Trophoblast cell (in vitro differentiated cells and primary cell): ENCODE measurements around the gene COTL1.

ENCODE experiments used
- DNase-seq, 2 donors: peaks; one replicate each; pipeline ENCODE4 v3.0.0-alpha.2; 2016
- H2AFZ ChIP-seq: 2 replicates; pipeline ENCODE4 v1.6.1; 2013; ENCODE audit warnings: low read length, moderate library complexity, mild to moderate bottlenecking; ENCODE audit not compliant: insufficient read depth, poor library complexity
- H2AK5ac ChIP-seq: 2 replicates; pipeline ENCODE4 v1.6.1; 2013; ENCODE audit warnings: mild to moderate bottlenecking, low read length
- H2BK120ac ChIP-seq: 2 replicates; pipeline ENCODE4 v1.6.1; 2013; ENCODE audit warnings: low read length, mild to moderate bottlenecking, moderate library complexity; ENCODE audit not compliant: insufficient read depth, poor library complexity
- H2BK12ac ChIP-seq: 2 replicates; pipeline ENCODE4 v1.6.1; 2013; ENCODE audit warnings: mild to moderate bottlenecking, low read length, moderate library complexity
- H2BK5ac ChIP-seq: 2 replicates; pipeline ENCODE4 v1.6.1; 2013; ENCODE audit warnings: low read length, low read depth, moderate library complexity, mild to moderate bottlenecking; ENCODE audit not compliant: poor library complexity
- H3K14ac ChIP-seq: 2 replicates; pipeline ENCODE4 v1.6.1; 2013; ENCODE audit warnings: mild to moderate bottlenecking, low read length
- H3K18ac ChIP-seq: 2 replicates; pipeline ENCODE4 v1.6.1; 2013; ENCODE audit warnings: mild to moderate bottlenecking, low read length
- H3K23ac ChIP-seq: 2 replicates; pipeline ENCODE4 v1.6.1; 2013; ENCODE audit warnings: low read length
- H3K27ac ChIP-seq: 2 replicates; pipeline ENCODE4 v1.5.1; 2013; ENCODE audit warnings: low read depth, mild to moderate bottlenecking, inconsistent platforms, low read length, moderate library complexity
- H3K27me3 ChIP-seq: 2 replicates; pipeline ENCODE4 v1.6.1; 2013; ENCODE audit warnings: inconsistent platforms, mild to moderate bottlenecking, low read length, moderate library complexity; ENCODE audit not compliant: insufficient read depth
- H3K36me3 ChIP-seq, 2 experiments: 1 replicate in 1 of 2; 2 replicates in 1 of 2; pipeline ENCODE4 v1.6.1; 2013; ENCODE audit warnings: low read length in 2 of 2, mild to moderate bottlenecking in 2 of 2, moderate library complexity in 1 of 2; ENCODE audit not compliant: insufficient read depth in 2 of 2, control insufficient read depth in 1 of 2
- H3K4ac ChIP-seq: 2 replicates; pipeline ENCODE4 v1.6.1; 2013; ENCODE audit warnings: low read depth, mild to moderate bottlenecking, low read length, moderate library complexity
- H3K4me1 ChIP-seq, 2 experiments: 1 replicate in 1 of 2; 2 replicates in 1 of 2; pipeline ENCODE4 v1.6.1; 2013; ENCODE audit warnings: low read length in 2 of 2, mild to moderate bottlenecking in 2 of 2, moderate library complexity in 1 of 2; ENCODE audit not compliant: insufficient read depth in 2 of 2, control insufficient read depth in 1 of 2
- H3K4me2 ChIP-seq: 2 replicates; pipeline ENCODE4 v1.6.1; 2013; ENCODE audit warnings: inconsistent platforms, mild to moderate bottlenecking, low read length, moderate library complexity
- H3K4me3 ChIP-seq: 2 replicates; pipeline ENCODE4 v1.5.1; 2013; ENCODE audit warnings: mild to moderate bottlenecking, low read depth, low read length, inconsistent platforms
- H3K79me1 ChIP-seq: one replicate; pipeline ENCODE4 v1.6.1; 2013; ENCODE audit warnings: low read length
- H3K79me2 ChIP-seq: 2 replicates; pipeline ENCODE4 v1.6.1; 2013; ENCODE audit warnings: low read length, mild to moderate bottlenecking; ENCODE audit not compliant: control insufficient read depth, insufficient read depth, poor library complexity
- H3K9ac ChIP-seq: 2 replicates; pipeline ENCODE4 v1.6.1; 2013; ENCODE audit warnings: mild to moderate bottlenecking, low read length
- H3K9me3 ChIP-seq: 2 replicates; pipeline ENCODE4 v1.6.1; 2013; ENCODE audit warnings: low read depth, mild to moderate bottlenecking, control low read depth, inconsistent platforms, low read length; ENCODE audit not compliant: insufficient read depth
- H4K12ac ChIP-seq: 2 replicates; pipeline ENCODE4 v1.6.1; 2013; ENCODE audit warnings: low read depth, mild to moderate bottlenecking, low read length, moderate library complexity
- H4K8ac ChIP-seq: 2 replicates; pipeline ENCODE4 v1.6.1; 2013; ENCODE audit warnings: low read depth, mild to moderate bottlenecking, low read length, moderate library complexity
- H4K91ac ChIP-seq: one replicate; pipeline ENCODE4 v1.6.1; 2013; ENCODE audit warnings: low read depth, mild to moderate bottlenecking, low read length, moderate library complexity
- WGBS: extraction: QIAGEN DNeasy Blood & Tissue Kit; methylation state at CpG from one replicate; pipeline ENCODE4 v1.1.7; 2013; ENCODE audit warnings: missing lambda C conversion rate; ENCODE audit not compliant: insufficient read length, insufficient coverage; ENCODE audit errors: extremely low coverage; 5-methylcytosine and 5-hydroxymethylcytosine counted together

The COTL1 gene

DNA sequence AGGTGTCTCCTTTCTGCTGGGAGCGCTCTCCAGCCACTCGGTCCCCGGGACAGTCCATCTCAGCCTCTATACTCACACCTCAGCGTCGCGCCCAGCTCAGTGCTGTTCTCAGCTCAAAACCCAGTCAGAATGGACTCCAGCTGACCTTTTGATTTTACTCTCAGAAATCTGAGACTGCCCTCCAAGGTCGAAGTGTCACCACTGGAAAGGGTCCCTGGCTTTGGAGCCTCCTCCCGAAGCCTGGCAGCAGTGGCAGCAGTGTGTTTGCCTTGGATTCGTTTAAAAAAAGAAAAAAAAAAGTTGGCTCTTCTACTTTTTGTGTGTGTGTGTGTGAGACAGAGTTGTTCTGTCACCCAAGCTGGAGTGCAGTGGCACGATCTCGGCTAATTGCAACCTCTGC lies 40.8 kb upstream of the COTL1 start:
- no CpG with 5 or more reads among the region's 11 CpGs for WGBS
- no peak overlapping the region for H3K27ac ChIP-seq
- no peak overlapping the region for H2BK12ac ChIP-seq
- H2BK5ac ChIP-seq: no peak overlapping the region
- no peak overlapping the region for H3K18ac ChIP-seq
- no peak overlapping the region for H3K4me2 ChIP-seq
- H2AK5ac ChIP-seq: no peak overlapping the region
- no peaks in the 10 kb centered on the region for H3K27me3 ChIP-seq
- no peak overlapping the region for H3K14ac ChIP-seq
- no peaks in the 10 kb centered on the region for H3K9me3 ChIP-seq
- H3K4me1 ChIP-seq: no peaks in the 10 kb centered on the region
- H3K9ac ChIP-seq: no peak overlapping the region
- no peak overlapping the region for H2AFZ ChIP-seq
- DNase-seq: no peak
- no peak overlapping the region for H4K12ac ChIP-seq
- no peaks in the 10 kb centered on the region for H3K79me1 ChIP-seq
- no peak overlapping the region for H3K4me3 ChIP-seq
- H3K23ac ChIP-seq: no peak overlapping the region
- H3K36me3 ChIP-seq: peaks cover 55 to 65% of the 10 kb centered on the region in 2 experiments
- H3K79me2 ChIP-seq: no peaks in the 10 kb centered on the region
- H4K91ac ChIP-seq: no peak overlapping the region
- no peak overlapping the region for H4K8ac ChIP-seq
- no peak overlapping the region for H2BK120ac ChIP-seq
- no peak overlapping the region for H3K4ac ChIP-seq

DNA sequence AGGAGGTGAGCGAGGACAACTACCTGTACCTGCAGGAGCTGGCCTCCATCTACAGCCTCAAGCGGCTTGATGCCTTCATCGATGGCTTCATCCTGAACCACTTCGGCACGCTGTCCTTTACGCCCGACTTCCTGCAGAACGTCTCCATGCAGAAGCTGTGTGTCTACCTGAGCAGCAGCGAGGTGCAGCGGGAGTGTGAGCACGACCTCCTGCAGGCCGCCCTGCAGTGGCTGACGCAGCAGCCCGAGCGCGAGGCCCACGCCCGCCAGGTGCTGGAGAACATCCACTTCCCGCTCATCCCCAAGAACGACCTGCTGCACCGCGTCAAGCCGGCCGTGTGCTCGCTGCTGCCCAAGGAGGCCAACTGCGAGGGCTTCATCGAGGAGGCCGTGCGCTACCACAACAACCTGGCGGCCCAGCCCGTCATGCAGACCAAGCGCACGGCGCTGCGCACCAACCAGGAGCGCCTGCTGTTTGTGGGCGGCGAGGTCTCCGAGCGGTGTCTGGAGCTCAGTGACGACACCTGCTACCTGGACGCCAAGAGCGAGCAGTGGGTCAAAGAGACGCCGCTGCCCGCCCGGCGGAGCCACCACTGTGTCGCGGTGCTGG lies 39.5 kb upstream of the COTL1 start:
- Histone ChIP-seq H3K27ac (no peak overlapping the region), H3K18ac (no peak overlapping the region), H3K4me2 (no peak overlapping the region), H3K79me2 (no peaks in the 10 kb centered on the region), H3K4ac (no peak overlapping the region), H3K9me3 (no peaks in the 10 kb centered on the region), H3K4me3 (no peak overlapping the region), H4K8ac (no peak overlapping the region), H4K12ac (no peak overlapping the region), H2BK120ac (no peak overlapping the region), H3K36me3 (peaks cover 50 to 59% of the 10 kb centered on the region in 2 experiments), H3K4me1 (no peaks in the 10 kb centered on the region), H2BK5ac (no peak overlapping the region), H2BK12ac (no peak overlapping the region), H3K79me1 (no peaks in the 10 kb centered on the region), H2AFZ (no peak overlapping the region), H2AK5ac (no peak overlapping the region), H3K27me3 (no peaks in the 10 kb centered on the region), H3K9ac (no peak overlapping the region), H4K91ac (no peak overlapping the region), H3K23ac (no peak overlapping the region), H3K14ac (no peak overlapping the region)
- WGBS: no CpG with 5 or more reads among the region's 50 CpGs
- no peak for DNase-seq

DNA sequence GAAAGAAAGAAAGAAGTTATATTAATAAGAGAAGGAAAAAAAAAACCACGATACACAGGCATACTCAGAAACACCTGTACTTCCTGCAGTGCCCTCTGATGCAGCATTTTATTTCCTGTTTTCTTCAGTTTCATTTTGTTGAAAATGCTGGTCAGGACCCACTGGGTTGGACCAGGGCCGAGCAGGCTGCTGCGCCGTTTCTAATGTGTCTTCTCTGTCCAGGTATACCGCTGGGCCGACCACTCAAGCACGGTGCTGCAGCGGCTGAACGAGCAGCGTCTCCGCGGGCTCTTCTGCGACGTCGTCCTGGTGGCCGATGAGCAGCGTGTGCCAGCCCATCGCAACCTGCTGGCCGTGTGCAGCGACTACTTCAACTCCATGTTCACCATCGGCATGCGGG lies 38.8 kb upstream of the COTL1 start:
- H3K18ac ChIP-seq: no peak overlapping the region
- no peak overlapping the region for H2BK120ac ChIP-seq
- no peak for DNase-seq
- H2AFZ ChIP-seq: no peak overlapping the region
- no peak overlapping the region for H3K23ac ChIP-seq
- H3K9ac ChIP-seq: no peak overlapping the region
- no peaks in the 10 kb centered on the region for H3K4me1 ChIP-seq
- H2AK5ac ChIP-seq: no peak overlapping the region
- no peak overlapping the region for H4K12ac ChIP-seq
- no peak overlapping the region for H3K4ac ChIP-seq
- H2BK5ac ChIP-seq: no peak overlapping the region
- H3K27me3 ChIP-seq: no peaks in the 10 kb centered on the region
- no peak overlapping the region for H3K4me3 ChIP-seq
- H3K27ac ChIP-seq: no peak overlapping the region
- peaks cover 44 to 53% of the 10 kb centered on the region in 2 experiments for H3K36me3 ChIP-seq
- H3K79me1 ChIP-seq: no peaks in the 10 kb centered on the region
- no peaks in the 10 kb centered on the region for H3K79me2 ChIP-seq
- no peaks in the 10 kb centered on the region for H3K9me3 ChIP-seq
- WGBS: no CpG with 5 or more reads among the region's 22 CpGs
- no peak overlapping the region for H2BK12ac ChIP-seq
- H4K8ac ChIP-seq: no peak overlapping the region
- no peak overlapping the region for H4K91ac ChIP-seq
- H3K4me2 ChIP-seq: no peak overlapping the region
- no peak overlapping the region for H3K14ac ChIP-seq

DNA sequence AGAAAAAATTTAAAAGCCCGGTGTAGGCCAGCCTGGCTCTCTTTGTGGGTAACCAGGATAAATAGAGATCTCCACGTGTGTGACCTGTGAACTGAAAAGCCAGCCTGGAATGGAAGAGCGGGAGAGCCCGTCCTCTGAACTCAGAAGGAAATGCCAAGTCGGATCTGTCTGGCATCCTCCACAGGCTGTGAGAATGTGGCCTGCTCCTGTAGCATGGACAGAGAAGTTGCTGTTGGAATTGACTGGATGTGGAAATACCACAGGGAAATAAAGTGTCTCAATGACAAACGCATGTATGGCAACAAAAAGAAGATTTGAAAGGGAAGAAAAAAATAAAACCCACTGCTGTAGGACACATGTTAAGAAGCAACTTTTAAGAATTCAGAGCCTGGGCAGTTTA lies 37.1 kb upstream of the COTL1 start:
- H4K8ac ChIP-seq: no peak overlapping the region
- no peak for DNase-seq
- no peak overlapping the region for H3K4me3 ChIP-seq
- H3K79me2 ChIP-seq: no peaks in the 10 kb centered on the region
- peaks cover 39 to 43% of the 10 kb centered on the region in 2 experiments for H3K36me3 ChIP-seq
- H3K4me2 ChIP-seq: no peak overlapping the region
- no peak overlapping the region for H2AK5ac ChIP-seq
- H3K14ac ChIP-seq: no peak overlapping the region
- H2BK120ac ChIP-seq: no peak overlapping the region
- no peak overlapping the region for H3K23ac ChIP-seq
- no peak overlapping the region for H2BK12ac ChIP-seq
- no peak overlapping the region for H4K91ac ChIP-seq
- no peaks in the 10 kb centered on the region for H3K79me1 ChIP-seq
- no peak overlapping the region for H3K9ac ChIP-seq
- H3K9me3 ChIP-seq: no peaks in the 10 kb centered on the region
- H4K12ac ChIP-seq: no peak overlapping the region
- WGBS: no CpG with 5 or more reads among the region's 6 CpGs
- no peak overlapping the region for H3K27ac ChIP-seq
- peaks cover 0 to 2% of the 10 kb centered on the region in 2 experiments for H3K4me1 ChIP-seq
- H2BK5ac ChIP-seq: no peak overlapping the region
- H3K4ac ChIP-seq: no peak overlapping the region
- H3K27me3 ChIP-seq: no peaks in the 10 kb centered on the region
- H2AFZ ChIP-seq: no peak overlapping the region
- no peak overlapping the region for H3K18ac ChIP-seq
